BJ (cell line): ENCODE results near the gene GRIP2. TPM values are rescaled to one million over a fixed set of nuclear protein-coding genes. Genes with fewer than 3 reads are reported as not detected.

ENCODE experiments used
- CTCF ChIA-PET: fragments of 350-600 bp; formaldehyde crosslinking; extraction: SDS; loops from one replicate; lab custom pipeline; 2021; ENCODE audit warnings: antibody characterized with exemption, inconsistent platforms; lab: Yijun Ruan, JAX
- POLR2A ChIA-PET: fragments of 300-600 bp; sonication (Branson Sonifier 250); formaldehyde crosslinking; extraction: SDS; loops from one replicate; lab custom pipeline; 2021; ENCODE audit warnings: antibody characterized with exemption; lab: Charles Lee
- DNase-seq: peaks from one replicate; pipeline ENCODE4 v3.0.0-alpha.2; 2011; ENCODE audit warnings: low read depth
- H3K27me3 ChIP-seq: 2 replicates; pipeline ENCODE4 v1.6.0; 2011; ENCODE audit warnings: low read length; ENCODE audit not compliant: control insufficient read depth, insufficient read depth
- H3K36me3 ChIP-seq: 2 replicates; pipeline ENCODE4 v1.5.1; 2011; ENCODE audit warnings: low read length; ENCODE audit not compliant: control insufficient read depth, insufficient read depth
- H3K4me3 ChIP-seq: 2 replicates; pipeline ENCODE4 v1.5.1; 2011; ENCODE audit warnings: low read depth, mild to moderate bottlenecking, control low read depth, low read length
- CTCF ChIP-seq: IDR thresholded peaks from 2 replicates; pipeline ENCODE4 v1.5.1; 2011; ENCODE audit warnings: low read depth, mild to moderate bottlenecking, control low read depth, inconsistent platforms, low read length, moderate library complexity; ENCODE audit not compliant: insufficient read depth
- polyA plus RNA-seq: library from polyadenylated mRNA; depleted of rRNA; stranded (reverse); fragments of >200 nt; gene quantifications from 2 replicates; pipeline ENCODE4 v1.2.3, GENCODE V29; 2011

The GRIP2 gene
- polyA plus RNA-seq, 1 experiment: 0.45 TPM

GRCh38 chr3:14487821-14488220 lies 52.3 kb downstream of the GRIP2 start:
- Histone ChIP-seq H3K36me3 (peaks cover 41% of the 10 kb centered on the region), H3K4me3 (no peak overlapping the region), H3K27me3 (no peaks in the 10 kb centered on the region)
- CTCF ChIA-PET: interaction anchor here (2.7 kb wide), 1 partner anchor 21 kb away, joined by 12 read pairs; no protein-coding TSS in a partner anchor
- POLR2A ChIA-PET: no interaction called here
- TF ChIP-seq CTCF: no peak
- no peak for DNase-seq

- no peak overlapping the region for H3K4me3 ChIP-seq
- peaks cover 45% of the 10 kb centered on the region for H3K36me3 ChIP-seq
- no peak for DNase-seq
- ChIA-PET POLR2A (no interaction called here), CTCF (interaction anchor here (2.7 kb wide), 1 partner anchor 22 kb away, joined by 12 read pairs; no protein-coding TSS in a partner anchor)
- no peak for TF ChIP-seq CTCF
- no peaks in the 10 kb centered on the region for H3K27me3 ChIP-seq
These were observed 53.1 kb downstream of the GRIP2 start for GRCh38 chr3:14487086-14487485.

GRCh38 chr3:14486460-14486859 lies 53.7 kb downstream of the GRIP2 start:
- H3K36me3 ChIP-seq: peaks cover 51% of the 10 kb centered on the region
- H3K27me3 ChIP-seq: no peaks in the 10 kb centered on the region
- ChIA-PET POLR2A (no interaction called here), CTCF (interaction anchor here (2.7 kb wide), 1 partner anchor 22 kb away, joined by 12 read pairs; no protein-coding TSS in a partner anchor)
- H3K4me3 ChIP-seq: no peak overlapping the region
- TF ChIP-seq CTCF: no peak
- no peak for DNase-seq

GRCh38 chr3:14485981-14486380 lies 54.2 kb downstream of the GRIP2 start:
- TF ChIP-seq CTCF: no peak
- ChIA-PET POLR2A (no interaction called here), CTCF (interaction anchor here (1.0 to 2.7 kb wide), 2 partner anchors 18 to 23 kb away, joined by 3 to 12 read pairs; no protein-coding TSS in a partner anchor)
- Histone ChIP-seq H3K4me3 (no peak overlapping the region), H3K27me3 (no peaks in the 10 kb centered on the region), H3K36me3 (peaks cover 56% of the 10 kb centered on the region)
- DNase-seq: no peak

GRCh38 chr3:14484741-14485140 lies 55.4 kb downstream of the GRIP2 start:
- TF ChIP-seq CTCF: no peak
- DNase-seq: no peak
- peaks cover 60% of the 10 kb centered on the region for H3K36me3 ChIP-seq
- no peaks in the 10 kb centered on the region for H3K27me3 ChIP-seq
- no peak overlapping the region for H3K4me3 ChIP-seq
- ChIA-PET POLR2A (no interaction called here), CTCF (interaction anchor here (1.0 to 1.1 kb wide), 2 partner anchors 24 to 224 kb away, joined by 4 read pairs; no protein-coding TSS in a partner anchor)
